Spleen (tissue), 13 donors: ENCODE results near the gene BIN2. TPM values are rescaled to one million over a fixed set of nuclear protein-coding genes. Genes with fewer than 3 reads are reported as not detected.
A peak's percentile ranks its signal among the peaks of the same experiment; 100 is the strongest.

Experiments
- DNase-seq: peaks from one replicate; pipeline ENCODE4 v3.0.0-alpha.2; 2020
- H3K27ac ChIP-seq, 8 donors: fragments of 200-600 bp; sonication (generic) in 7 of 8; 1 replicate in 4 of 8; 2 replicates in 4 of 8; pipeline versions ENCODE4 v1.5.0 to v1.8.0; 2016 to 2021; ENCODE audit warnings: inconsistent platforms in 4 of 8, mild to moderate bottlenecking in 4 of 8, moderate library complexity in 1 of 8
- H3K27me3 ChIP-seq, 7 donors: fragments of 200-600 bp; sonication (generic) in 6 of 7; replicated peaks in 1 of 7; 1 replicate in 4 of 7; 2 replicates in 3 of 7; pipeline versions ENCODE4 v1.5.0 to v1.8.0; 2016 to 2021; ENCODE audit warnings: inconsistent platforms in 3 of 7, mild to moderate bottlenecking in 1 of 7
- H3K36me3 ChIP-seq, 6 donors: fragments of 200-600 bp; sonication (generic) in 5 of 6; 1 replicate in 4 of 6; 2 replicates in 2 of 6; pipeline versions ENCODE4 v1.5.0 to v1.8.0; 2016 to 2021; ENCODE audit warnings: inconsistent platforms in 2 of 6
- H3K4me1 ChIP-seq, 6 donors: fragments of 200-600 bp; sonication (generic) in 5 of 6; 1 replicate in 3 of 6; 2 replicates in 3 of 6; pipeline versions ENCODE4 v1.5.0 to v1.8.0; 2016 to 2021; ENCODE audit warnings: inconsistent platforms in 3 of 6
- H3K4me3 ChIP-seq, 8 donors: fragments of 200-600 bp; sonication (generic) in 7 of 8; 1 replicate in 4 of 8; 2 replicates in 4 of 8; pipeline versions ENCODE4 v1.5.0 to v1.8.0; 2016 to 2021; ENCODE audit warnings: inconsistent platforms in 4 of 8, mild to moderate bottlenecking in 4 of 8, moderate library complexity in 2 of 8
- H3K9me3 ChIP-seq, 8 donors: fragments of 200-600 bp; sonication (generic) in 7 of 8; 1 replicate in 4 of 8; 2 replicates in 4 of 8; pipeline versions ENCODE4 v1.5.0 to v1.8.0; 2016 to 2021; ENCODE audit warnings: inconsistent platforms in 4 of 8
- CTCF ChIP-seq, 11 experiments: fragments of 200-600 bp in 7 of 11; fragments of 450-650 bp in 4 of 11; sonication (generic) in 4 of 11; IDR thresholded peaks in 8 of 11; conservative IDR thresholded peaks in 3 of 11; 1 replicate in 7 of 11; 2 replicates in 4 of 11; pipeline versions ENCODE4 v1.4.0 to v1.8.0; 2016 to 2021; ENCODE audit warnings: antibody characterized with exemption in 11 of 11, inconsistent platforms in 4 of 11, mild to moderate bottlenecking in 1 of 11
- POLR2A ChIP-seq, 3 donors: fragments of 450-650 bp; IDR thresholded peaks; one replicate each; pipeline ENCODE4 v1.5.1; 2017; ENCODE audit warnings: antibody characterized with exemption in 3 of 3, mild to moderate bottlenecking in 1 of 3
- POLR2AphosphoS5 ChIP-seq, 3 donors: sonication (generic); formaldehyde crosslinking; IDR thresholded peaks; one replicate each; pipeline ENCODE4 v1.5.1; 2017; ENCODE audit warnings: antibody characterized with exemption in 3 of 3
- WGBS, 5 donors: extraction: QIAGEN DNeasy Blood & Tissue Kit in 3 of 5; methylation state at CpG; one replicate each; pipeline versions ENCODE4 v1.1.5 to v1.1.7; 2013 to 2018; 5-methylcytosine and 5-hydroxymethylcytosine counted together
- intact Hi-C: fragments of 100-400 bp; cut with DNase I; formaldehyde crosslinking; loops from one replicate; pipeline ENCODE4 v1.15.0; 2023; ENCODE audit warnings: low total_unique reads
- long read RNA-seq, 2 donors: transcript quantifications; one replicate each; lab custom pipeline, GENCODE V29; 2026
- polyA plus RNA-seq, 3 donors: library from polyadenylated mRNA; stranded (reverse); fragments of 200-250 nt; gene quantifications; one replicate each; pipeline ENCODE4 v1.2.1, GENCODE V29; 2013
- total RNA-seq, 7 donors: library from RNA; depleted of rRNA in 3 of 7; stranded (reverse); fragments of >200 nt in 3 of 7; fragmentation: NEBNext Ultra II Directional in 4 of 7; extraction: Animal tissue kit (Norgen Biotek cat#: 25700) in 4 of 7; gene quantifications; one replicate each; pipeline versions ENCODE4 v1.1.0 to v1.2.1, GENCODE V29; 2016 to 2021
- donor health status: healthy with polysubstance abuse.
- donor health status: DM: no; HTN: no; CAD: no; lungs with moderate emphysema.
- donor health status: DM: no; HTN: no; CAD: no.
- donor health status: Bipolar disorder and iron deficiency.
- donor health status: healthy.
- donor health status: DM: no; HTN: no; CAD: no.
- donor health status: DM: yes; HTN: yes; CAD: no.

The BIN2 gene
- total RNA-seq (100 to 1,000 TPM in 3 of 7 donors, 10 to 100 TPM in 4; 71.5 to 116 (median 92.1) TPM), polyA plus RNA-seq (10 to 100 TPM; 23.3 to 28.6 (median 24.7) TPM)
- long read RNA-seq, donor 1, transcript BIN2-210 (13 exons, 2,255 nt), result major isoform, 5 of 24 reads
- long read RNA-seq, donor 1, partial matches to known transcripts, result 14 of 24 reads
- long read RNA-seq, donor 1, other reads (novel, unspliced or antisense), result 0 of 24 reads
- long read RNA-seq, donor 2, transcript BIN2-210 (13 exons, 2,255 nt), result major isoform, 7 of 13 reads
- long read RNA-seq, donor 2, partial matches to known transcripts, result 5 of 13 reads
- long read RNA-seq, donor 2, other reads (novel, unspliced or antisense), result 0 of 13 reads

- peaks cover 37 to 100% (median 84%) of the 10 kb centered on the region in 6 donors for H3K4me1 ChIP-seq
- DNase-seq, result peak; percentile 98
- TF ChIP-seq CTCF (IDR thresholded peaks at IDR 0.05 in 8 of 11, conservative IDR thresholded peaks at IDR 0.05 in 3 of 11) (no peak), POLR2AphosphoS5 (IDR thresholded peaks at IDR 0.05) (peak; percentile 86 to 94 (median 90)), POLR2A (IDR thresholded peaks at IDR 0.05) (no peak)
- WGBS, 5 donors, result 53 to 77% (median 59%) methylated on average over 47 to 60 of the region's 60 CpGs
- no peaks in the 10 kb centered on the region for H3K36me3 ChIP-seq
- intact Hi-C loops, result no loop called here
- no peaks in the 10 kb centered on the region for H3K27me3 ChIP-seq
- H3K9me3 ChIP-seq, result no peaks in the 10 kb centered on the region
- peak within 1 kb of the TSS; percentile 83 to 99 (median 94) for H3K27ac ChIP-seq
- H3K4me3 ChIP-seq, result peak within 1 kb of the TSS; percentile 40 to 77 (median 52)
Measured at GRCh38 chr12:51323966-51324895, at the start of gene BIN2. Gene BIN2, minus strand, starts transcription at chr12:51324174. Its CDS starts 72 bp downstream, at chr12:51324102.

DNA sequence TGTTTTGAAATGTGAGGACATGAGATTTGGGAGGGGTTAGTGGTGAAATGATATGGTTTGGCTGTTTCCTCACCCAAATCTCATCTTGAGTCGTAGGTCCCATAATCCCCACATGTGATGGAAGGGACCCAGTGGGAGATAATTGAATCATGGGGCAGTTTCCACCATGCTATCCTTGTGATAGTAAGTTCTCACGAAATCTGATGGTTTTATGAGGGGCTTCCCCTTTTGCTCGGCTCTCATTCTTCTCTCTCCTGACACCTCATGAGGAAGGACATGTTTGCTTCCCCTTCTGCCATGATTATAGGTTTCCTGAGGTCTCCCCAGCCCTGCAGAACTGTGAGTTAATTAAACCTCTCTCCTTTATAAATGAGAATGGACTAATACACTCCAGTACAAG, 49.2 kb upstream of the BIN2 start:
- Histone ChIP-seq H3K27ac (no peak overlapping the region), H3K27me3 (no peaks in the 10 kb centered on the region), H3K36me3 (peaks cover 0 to 58% (median 14%) of the 10 kb centered on the region in 6 donors), H3K9me3 (no peaks in the 10 kb centered on the region), H3K4me1 (peaks cover 10 to 75% (median 32%) of the 10 kb centered on the region in 6 donors), H3K4me3 (no peak overlapping the region)
- WGBS, 5 donors, result 37 to 80% (median 59%) methylated on average over 3 of the region's 3 CpGs
- no peak for TF ChIP-seq POLR2AphosphoS5 (IDR thresholded peaks at IDR 0.05)
- no peak for TF ChIP-seq POLR2A (IDR thresholded peaks at IDR 0.05)
- no peak for TF ChIP-seq CTCF (IDR thresholded peaks at IDR 0.05 in 8 of 11, conservative IDR thresholded peaks at IDR 0.05 in 3 of 11)
- no peak for DNase-seq
- intact Hi-C loops, result no loop called here

- no peak overlapping the region for H3K4me3 ChIP-seq
- peaks cover 14 to 82% (median 41%) of the 10 kb centered on the region in 6 donors for H3K4me1 ChIP-seq
- no peaks in the 10 kb centered on the region for H3K27me3 ChIP-seq
- no peak overlapping the region for H3K27ac ChIP-seq
- TF ChIP-seq POLR2A (IDR thresholded peaks at IDR 0.05) (no peak), CTCF (IDR thresholded peaks at IDR 0.05 in 8 of 11, conservative IDR thresholded peaks at IDR 0.05 in 3 of 11) (no peak), POLR2AphosphoS5 (IDR thresholded peaks at IDR 0.05) (no peak)
- no peaks in the 10 kb centered on the region for H3K9me3 ChIP-seq
- DNase-seq, result no peak
- 84 to 100% (median 93%) methylated on average over 2 of the region's 2 CpGs for WGBS, 5 donors
- peaks cover 0 to 46% (median 11%) of the 10 kb centered on the region in 6 donors for H3K36me3 ChIP-seq
- intact Hi-C loops, result no loop called here
Measured at GRCh38 chr12:51372021-51372420, 48.0 kb upstream of the BIN2 start.
